C4-2B (cell line): ENCODE results near the gene PADI3.

ENCODE experiments used
- H3K27ac ChIP-seq: fragments of 450-650 bp; 2 replicates; pipeline ENCODE4 v1.5.1; 2017
- CTCF ChIP-seq: fragments of 450-650 bp; conservative IDR thresholded peaks from 2 replicates; pipeline ENCODE4 v1.5.1; 2017; ENCODE audit warnings: mild to moderate bottlenecking
- ZFX ChIP-seq: fragments of 450-650 bp; IDR thresholded peaks from 2 replicates; pipeline ENCODE4 v1.6.1; 2017

PADI3 gene

GRCh38 chr1:17205652-17206051 lies 43.2 kb upstream of the PADI3 start:
- H3K27ac ChIP-seq, result no peak overlapping the region
- TF ChIP-seq ZFX (no peak), CTCF (no peak)

GRCh38 chr1:17206196-17206595 lies 42.7 kb upstream of the PADI3 start:
- no peak for TF ChIP-seq CTCF
- TF ChIP-seq ZFX, result no peak
- H3K27ac ChIP-seq, result no peak overlapping the region

GRCh38 chr1:17207046-17207445 lies 41.9 kb upstream of the PADI3 start:
- TF ChIP-seq CTCF, result no peak
- no peak for TF ChIP-seq ZFX
- no peak overlapping the region for H3K27ac ChIP-seq

GRCh38 chr1:17207540-17207939 lies 41.4 kb upstream of the PADI3 start:
- TF ChIP-seq CTCF (no peak), ZFX (no peak)

GRCh38 chr1:17207966-17208418 lies 40.9 kb upstream of the PADI3 start:
- no peak for TF ChIP-seq ZFX
- no peak for TF ChIP-seq CTCF
- H3K27ac ChIP-seq, result no peak overlapping the region

More at GRCh38 chr1:17207540-17207939, 41.4 kb upstream of the PADI3 start:
- no peak overlapping the region for H3K27ac ChIP-seq

GRCh38 chr1:17208546-17208945 lies 40.4 kb upstream of the PADI3 start:
- no peak overlapping the region for H3K27ac ChIP-seq
- TF ChIP-seq CTCF (no peak), ZFX (no peak)

GRCh38 chr1:17209430-17209829 lies 39.5 kb upstream of the PADI3 start:
- no peak overlapping the region for H3K27ac ChIP-seq
- TF ChIP-seq CTCF (no peak), ZFX (no peak)
